Measurements from ENCODE around the gene ZBTB24.

GRCh38 chr6:109506314-109506713 is 23.3 kb upstream of the ZBTB24 start:
- TF ChIP-seq CTCF (IDR thresholded peaks at IDR 0.05) (no peak), EP300 (IDR thresholded peaks at IDR 0.05) (no peak), POLR2A (IDR thresholded peaks at IDR 0.05; ENCODE audit: low read depth) (no peak)
